A673 (cell line): Measurements from ENCODE around the gene TEN1. TPM values are rescaled to one million over a fixed set of nuclear protein-coding genes. Genes with fewer than 3 reads are reported as not detected.

Source experiments
- BruUV-seq: library from RNA; stranded (reverse); fragments of 400-500 nt; replicated peaks from 2 replicates; lab custom pipeline; 2021; lab: Mats Ljungman, UMichigan
- CTCF ChIA-PET: fragments of 300-600 bp; sonication (Branson Sonifier 250); formaldehyde crosslinking; loops from one replicate; lab custom pipeline; 2022; ENCODE audit warnings: antibody characterized with exemption; lab: Charles Lee
- POLR2A ChIA-PET: fragments of 300-600 bp; sonication (Branson Sonifier 250); formaldehyde crosslinking; loops from one replicate; lab custom pipeline; 2022; ENCODE audit warnings: antibody characterized with exemption; ENCODE audit not compliant: low non-redundant PET; lab: Charles Lee
- DNase-seq: peaks from one replicate; pipeline ENCODE4 v3.0.0-alpha.2; 2015; ENCODE audit warnings: low spot score
- H3K27ac ChIP-seq: fragments of 200-600 bp; sonication (generic); 2 replicates; pipeline ENCODE4 v1.5.1; 2016; ENCODE audit warnings: mixed run types, low read depth, mild to moderate bottlenecking, mixed read lengths, antibody characterized with exemption, low read length; ENCODE audit not compliant: poor library complexity, severe bottlenecking
- H3K27me3 ChIP-seq: fragments of 200-600 bp; sonication (generic); replicated peaks from 2 replicates; pipeline ENCODE4 v1.6.1; 2017; ENCODE audit warnings: mixed run types, low read depth, mild to moderate bottlenecking, mixed read lengths, antibody characterized with exemption, low read length; ENCODE audit not compliant: insufficient read depth, poor library complexity
- H3K36me3 ChIP-seq: fragments of 200-600 bp; sonication (generic); 2 replicates; pipeline ENCODE4 v1.6.1; 2016; ENCODE audit warnings: mixed run types, mild to moderate bottlenecking, mixed read lengths, antibody characterized with exemption, low read length; ENCODE audit not compliant: insufficient read depth, poor library complexity, severe bottlenecking
- H3K4me1 ChIP-seq: fragments of 200-600 bp; sonication (generic); 2 replicates; pipeline ENCODE4 v1.6.1; 2017; ENCODE audit warnings: mixed run types, mild to moderate bottlenecking, mixed read lengths, antibody characterized with exemption, low read length; ENCODE audit not compliant: insufficient read depth, poor library complexity, severe bottlenecking
- H3K4me3 ChIP-seq: fragments of 200-600 bp; sonication (generic); 2 replicates; pipeline ENCODE4 v1.5.1; 2016; ENCODE audit warnings: low read depth, mixed run types, mild to moderate bottlenecking, mixed read lengths, low read length; ENCODE audit not compliant: poor library complexity, severe bottlenecking
- H3K9me3 ChIP-seq: fragments of 200-600 bp; sonication (generic); 2 replicates; pipeline ENCODE4 v1.6.1; 2016; ENCODE audit warnings: mixed run types, low read depth, mild to moderate bottlenecking, mixed read lengths, antibody characterized with exemption, low read length; ENCODE audit not compliant: poor library complexity, severe bottlenecking
- EZH2 ChIP-seq: fragments of 200-600 bp; sonication (generic); IDR thresholded peaks from 2 replicates; pipeline ENCODE4 v1.6.1; 2017; ENCODE audit warnings: borderline replicate concordance, low read depth, mild to moderate bottlenecking, mixed read lengths, antibody characterized with exemption, low read length; ENCODE audit not compliant: poor library complexity, severe bottlenecking
- intact Hi-C: fragments of 100-400 bp; cut with micrococcal nuclease; formaldehyde crosslinking; loops from one replicate; pipeline ENCODE4 v1.10.0; 2022; ENCODE audit not compliant: unreplicated experiment
- total RNA-seq: library from RNA; stranded (reverse); gene quantifications from 2 replicates; pipeline ENCODE4 v1.2.3, GENCODE V29; 2021
- TF ChIP-seq, protein P1 (sequence below): fragments of 300-800, 200-600 bp; sonication (generic); conservative IDR thresholded peaks from 2 replicates; pipeline ENCODE4 v1.5.1; 2017; ENCODE audit warnings: low read depth, mild to moderate bottlenecking, antibody characterized with exemption, low read length, moderate library complexity, mixed read lengths

The TEN1 gene
- total RNA-seq, 1 experiment from 2014 or later, result 16.2 TPM

DNA sequence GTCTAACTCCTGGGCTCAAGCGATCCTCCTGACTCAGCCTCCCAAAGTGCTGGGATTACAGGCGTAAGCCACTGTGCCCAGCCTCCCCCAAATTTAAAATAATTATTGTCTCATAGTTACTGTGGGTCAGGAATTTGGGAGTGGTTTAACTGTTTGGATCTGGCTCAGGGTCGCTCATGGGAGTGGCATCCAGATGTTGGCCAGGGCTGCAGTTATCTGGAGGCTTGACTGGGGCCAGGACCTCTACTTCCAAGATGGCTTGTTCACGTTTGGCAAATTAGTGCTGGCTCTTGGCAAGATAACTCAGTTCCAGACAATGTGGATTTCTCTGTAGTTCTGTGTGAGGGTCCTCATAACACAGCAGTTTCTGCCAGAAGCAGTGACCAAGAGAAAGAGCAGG is 8.0 kb downstream of the TEN1 start:
- H3K4me1 ChIP-seq, result peaks cover 20% of the 10 kb centered on the region
- TF ChIP-seq, protein P1, sequence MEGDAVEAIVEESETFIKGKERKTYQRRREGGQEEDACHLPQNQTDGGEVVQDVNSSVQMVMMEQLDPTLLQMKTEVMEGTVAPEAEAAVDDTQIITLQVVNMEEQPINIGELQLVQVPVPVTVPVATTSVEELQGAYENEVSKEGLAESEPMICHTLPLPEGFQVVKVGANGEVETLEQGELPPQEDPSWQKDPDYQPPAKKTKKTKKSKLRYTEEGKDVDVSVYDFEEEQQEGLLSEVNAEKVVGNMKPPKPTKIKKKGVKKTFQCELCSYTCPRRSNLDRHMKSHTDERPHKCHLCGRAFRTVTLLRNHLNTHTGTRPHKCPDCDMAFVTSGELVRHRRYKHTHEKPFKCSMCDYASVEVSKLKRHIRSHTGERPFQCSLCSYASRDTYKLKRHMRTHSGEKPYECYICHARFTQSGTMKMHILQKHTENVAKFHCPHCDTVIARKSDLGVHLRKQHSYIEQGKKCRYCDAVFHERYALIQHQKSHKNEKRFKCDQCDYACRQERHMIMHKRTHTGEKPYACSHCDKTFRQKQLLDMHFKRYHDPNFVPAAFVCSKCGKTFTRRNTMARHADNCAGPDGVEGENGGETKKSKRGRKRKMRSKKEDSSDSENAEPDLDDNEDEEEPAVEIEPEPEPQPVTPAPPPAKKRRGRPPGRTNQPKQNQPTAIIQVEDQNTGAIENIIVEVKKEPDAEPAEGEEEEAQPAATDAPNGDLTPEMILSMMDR, result no peak
- no peak for TF ChIP-seq EZH2
- no peak overlapping the region for H3K4me3 ChIP-seq
- POLR2A ChIA-PET, result no interaction called here
- H3K36me3 ChIP-seq, result peaks cover 6% of the 10 kb centered on the region
- H3K27ac ChIP-seq, result no peak overlapping the region
- CTCF ChIA-PET, result no interaction called here
- intact Hi-C loops, result no loop called here
- no peak for DNase-seq
- H3K27me3 ChIP-seq, result no peaks in the 10 kb centered on the region
- no TSS peak for BruUV-seq
- no peaks in the 10 kb centered on the region for H3K9me3 ChIP-seq

DNA sequence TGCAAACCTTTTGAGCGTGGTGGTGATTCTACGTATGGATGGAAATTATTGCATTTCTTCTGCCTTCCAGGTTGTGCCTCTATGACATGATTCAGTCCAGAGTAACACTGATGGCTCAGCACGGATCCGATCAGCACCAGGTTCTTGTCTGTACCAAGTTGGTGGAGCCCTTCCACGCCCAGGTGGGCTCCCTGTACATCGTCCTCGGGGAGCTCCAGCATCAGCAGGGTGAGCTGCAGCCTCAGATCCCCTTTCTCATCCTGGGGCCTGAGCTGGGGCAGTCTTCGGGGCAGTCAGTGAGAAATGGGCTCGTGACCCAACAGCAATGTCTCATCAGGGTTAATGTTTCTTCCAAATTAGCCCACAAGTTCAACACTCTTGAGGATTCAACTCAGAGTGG is 12.4 kb downstream of the TEN1 start:
- BruUV-seq, result no TSS peak
- Histone ChIP-seq H3K27me3 (no peaks in the 10 kb centered on the region), H3K4me3 (no peak overlapping the region), H3K36me3 (peaks cover 6% of the 10 kb centered on the region), H3K4me1 (no peaks in the 10 kb centered on the region), H3K27ac (no peak overlapping the region), H3K9me3 (no peaks in the 10 kb centered on the region)
- intact Hi-C loops, result no loop called here
- TF ChIP-seq, protein P1, result no peak
- no peak for TF ChIP-seq EZH2
- POLR2A ChIA-PET, result interaction anchor here (0.6 kb wide), 1 partner anchor 89 kb away, joined by 3 read pairs; no protein-coding TSS in a partner anchor
- CTCF ChIA-PET, result no interaction called here
- DNase-seq, result no peak

DNA sequence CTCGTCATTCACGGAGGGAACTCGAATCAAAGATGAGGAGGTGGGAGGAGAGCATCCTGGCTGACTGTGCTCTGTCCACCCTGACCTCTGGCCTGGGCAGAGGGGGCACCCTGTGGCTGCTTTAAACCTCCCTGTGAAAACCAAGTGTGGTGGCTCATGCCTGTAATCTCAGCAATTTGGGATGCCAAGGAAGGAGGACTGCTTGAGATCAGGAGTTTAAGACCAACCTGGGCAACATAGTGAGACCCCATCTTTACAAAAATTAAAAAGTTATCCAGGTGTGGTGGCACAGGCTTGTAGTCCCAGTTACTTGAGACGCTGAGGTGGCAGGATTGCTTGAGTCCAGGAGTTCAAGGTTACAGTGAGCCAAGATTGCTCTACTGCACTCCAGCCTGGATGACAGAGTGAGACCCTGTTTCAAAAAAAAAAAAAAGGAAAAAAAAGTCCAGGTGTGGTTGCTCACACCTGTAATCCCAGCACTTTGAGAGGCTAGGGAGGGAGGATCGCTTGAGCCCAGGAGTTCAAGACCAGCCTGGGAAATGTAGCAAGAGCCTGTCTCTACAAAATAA is 15.8 kb downstream of the TEN1 start:
- H3K27ac ChIP-seq, result no peak overlapping the region
- no peak overlapping the region for H3K4me3 ChIP-seq
- no peaks in the 10 kb centered on the region for H3K27me3 ChIP-seq
- BruUV-seq, result no TSS peak
- H3K9me3 ChIP-seq, result no peaks in the 10 kb centered on the region
- TF ChIP-seq EZH2, result no peak
- TF ChIP-seq, protein P1, result no peak
- CTCF ChIA-PET, result no interaction called here
- H3K4me1 ChIP-seq, result no peaks in the 10 kb centered on the region
- DNase-seq, result no peak
- POLR2A ChIA-PET, result no interaction called here
- intact Hi-C loops, result no loop called here
- peaks cover 6% of the 10 kb centered on the region for H3K36me3 ChIP-seq
